HG03097 (cell line): ENCODE results near the gene TMEM25.
"Not testable (repeated sequence)": the region's sequence is repeated elsewhere in the genome, so short reads cannot be mapped to it uniquely, and the experiment has no call there.

Experiments
- ATAC-seq: cut with Tn5 transposase; IDR thresholded peaks from one replicate; pipeline ENCODE4 v1.9.1; 2021; ENCODE audit not compliant: unreplicated experiment, low FRiP score

TMEM25 gene

GRCh38 chr11:118574636-118575035 is 43.6 kb downstream of the TMEM25 start:
- ATAC-seq, result no peak

DNA sequence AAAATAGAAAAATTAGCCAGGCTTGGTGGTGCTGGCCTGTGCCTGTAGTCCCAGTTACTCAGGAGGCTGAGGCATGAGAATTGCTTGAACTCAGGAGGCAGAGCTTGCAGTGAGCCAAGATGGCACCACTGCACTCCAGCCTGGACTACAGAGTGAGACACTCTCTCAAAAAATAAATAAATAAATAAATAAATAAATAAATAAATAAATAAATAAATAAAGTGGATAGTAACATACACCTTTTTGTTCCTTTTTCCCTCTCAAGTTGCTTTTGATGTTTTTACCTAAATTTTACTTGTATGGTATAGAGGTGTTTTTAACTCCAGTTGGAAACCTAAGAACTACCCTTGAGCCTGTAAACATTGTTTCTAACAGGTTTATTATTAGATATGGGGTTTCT is 47.0 kb downstream of the TMEM25 start:
- not testable (repeated sequence) for ATAC-seq

- ATAC-seq, result no peak
Observed at GRCh38 chr11:118581057-118581456, 50.1 kb downstream of the TMEM25 start.
